Measurements from ENCODE around the gene C1QTNF8. TPM values are rescaled to one million over a fixed set of nuclear protein-coding genes. Genes with fewer than 3 reads are reported as not detected.

Gene C1QTNF8
- total RNA-seq, 1 experiment from 2014 or later: 0.27 TPM

DNA sequence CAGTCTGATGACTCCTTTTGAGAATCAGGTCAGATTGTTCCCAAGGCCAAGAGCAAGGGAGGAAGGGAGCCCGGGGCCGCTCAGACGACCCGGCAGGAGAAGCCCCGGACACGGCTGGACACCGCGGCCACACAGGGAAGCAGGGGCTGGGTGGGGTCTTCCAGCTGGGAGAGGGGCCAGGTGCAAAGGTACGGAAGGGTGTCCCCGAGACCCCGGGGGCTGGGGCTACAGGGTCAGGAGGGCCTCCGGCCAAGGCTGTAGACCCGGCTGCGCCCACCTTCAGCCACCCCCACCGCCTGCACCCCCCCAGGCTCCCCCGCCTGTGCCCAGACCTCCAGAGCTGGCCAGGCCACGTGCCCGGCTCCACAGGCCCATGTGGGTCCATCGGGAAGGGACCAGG is 21.9 kb upstream of the C1QTNF8 start:
- no peaks in the 10 kb centered on the region for H3K79me2 ChIP-seq (ENCODE audit: insufficient read depth, low read length)
- TF ChIP-seq EZH2 (IDR thresholded peaks at IDR 0.05) (no peak), ATF3 (IDR thresholded peaks at IDR 0.05) (no peak), ZFX (IDR thresholded peaks at IDR 0.05) (no peak), TCF7L2 (IDR thresholded peaks at IDR 0.05; ENCODE audit: borderline replicate concordance, extremely low read depth, insufficient read depth, insufficient read length) (no peak), SRF (IDR thresholded peaks at IDR 0.05; ENCODE audit: low read depth) (no peak), ZBTB33 (IDR thresholded peaks at IDR 0.05; ENCODE audit: extremely low read depth, insufficient replicate concordance, low read length) (no peak), FOSL1 (IDR thresholded peaks at IDR 0.05; ENCODE audit: low read depth) (no peak), POLR2A (IDR thresholded peaks at IDR 0.05; ENCODE audit: borderline replicate concordance, extremely low read depth, insufficient read depth, insufficient read length) (no peak), CBX3 (IDR thresholded peaks at IDR 0.05; ENCODE audit: low read depth) (no peak), SP1 (IDR thresholded peaks at IDR 0.05; ENCODE audit: low read depth) (no peak), SIN3A (IDR thresholded peaks at IDR 0.05; ENCODE audit: low read depth) (no peak), YY1 (IDR thresholded peaks at IDR 0.05; ENCODE audit: extremely low read depth, insufficient replicate concordance, low read depth, low read length) (no peak), EGR1 (IDR thresholded peaks at IDR 0.05; ENCODE audit: low read depth) (no peak)
- TF ChIP-seq, protein P1, sequence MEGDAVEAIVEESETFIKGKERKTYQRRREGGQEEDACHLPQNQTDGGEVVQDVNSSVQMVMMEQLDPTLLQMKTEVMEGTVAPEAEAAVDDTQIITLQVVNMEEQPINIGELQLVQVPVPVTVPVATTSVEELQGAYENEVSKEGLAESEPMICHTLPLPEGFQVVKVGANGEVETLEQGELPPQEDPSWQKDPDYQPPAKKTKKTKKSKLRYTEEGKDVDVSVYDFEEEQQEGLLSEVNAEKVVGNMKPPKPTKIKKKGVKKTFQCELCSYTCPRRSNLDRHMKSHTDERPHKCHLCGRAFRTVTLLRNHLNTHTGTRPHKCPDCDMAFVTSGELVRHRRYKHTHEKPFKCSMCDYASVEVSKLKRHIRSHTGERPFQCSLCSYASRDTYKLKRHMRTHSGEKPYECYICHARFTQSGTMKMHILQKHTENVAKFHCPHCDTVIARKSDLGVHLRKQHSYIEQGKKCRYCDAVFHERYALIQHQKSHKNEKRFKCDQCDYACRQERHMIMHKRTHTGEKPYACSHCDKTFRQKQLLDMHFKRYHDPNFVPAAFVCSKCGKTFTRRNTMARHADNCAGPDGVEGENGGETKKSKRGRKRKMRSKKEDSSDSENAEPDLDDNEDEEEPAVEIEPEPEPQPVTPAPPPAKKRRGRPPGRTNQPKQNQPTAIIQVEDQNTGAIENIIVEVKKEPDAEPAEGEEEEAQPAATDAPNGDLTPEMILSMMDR (IDR thresholded peaks at IDR 0.05 in 2 of 3, conservative IDR thresholded peaks at IDR 0.05 in 1 of 3; ENCODE audit: borderline replicate concordance in 1 of 3, insufficient read depth in 1 of 3, low read depth in 2 of 3, low read length in 2 of 3): no peak
- TF ChIP-seq, protein P2, sequence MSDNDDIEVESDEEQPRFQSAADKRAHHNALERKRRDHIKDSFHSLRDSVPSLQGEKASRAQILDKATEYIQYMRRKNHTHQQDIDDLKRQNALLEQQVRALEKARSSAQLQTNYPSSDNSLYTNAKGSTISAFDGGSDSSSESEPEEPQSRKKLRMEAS (IDR thresholded peaks at IDR 0.05): no peak
- no peaks in the 10 kb centered on the region for H3K9me2 ChIP-seq (ENCODE audit: insufficient read depth)
- no peaks in the 10 kb centered on the region for H3K4me1 ChIP-seq (ENCODE audit: control insufficient read depth in 1 of 2, insufficient read depth in 2 of 2, low read length in 2 of 2)
- H3K4me3 ChIP-seq (replicated peaks in 1 of 2; ENCODE audit: low read depth in 1 of 2, low read length in 2 of 2): no peak overlapping the region
- no peaks in the 10 kb centered on the region for H3K9me3 ChIP-seq (ENCODE audit: control insufficient read depth in 1 of 2, insufficient read depth in 1 of 2, low read depth in 1 of 2, low read length in 2 of 2)
- H3K27me3 ChIP-seq (ENCODE audit: insufficient read depth, low read length): no peaks in the 10 kb centered on the region
- RAD21 ChIA-PET (ENCODE audit: low non-redundant PET in 1 of 2, low total read pairs in 2 of 2, uncharacterized antibody in 2 of 2, unreplicated experiment in 2 of 2): no interaction called here
- CTCF ChIA-PET: no interaction called here
- H3K9ac ChIP-seq (ENCODE audit: low read length): no peak overlapping the region
- POLR2A ChIA-PET: no interaction called here
- no peaks in the 10 kb centered on the region for H3K36me3 ChIP-seq (ENCODE audit: control insufficient read depth in 1 of 2, insufficient read depth in 2 of 2, low read length in 2 of 2)
- H3K4me2 ChIP-seq (ENCODE audit: low read length): no peak overlapping the region
- no peaks in the 10 kb centered on the region for H4K20me1 ChIP-seq (ENCODE audit: insufficient read depth)
- H3K27ac ChIP-seq (ENCODE audit: low read depth, low read length): no peak overlapping the region
- intact Hi-C loops (cut with micrococcal nuclease): no loop called here
- H2AFZ ChIP-seq (ENCODE audit: low read depth, low read length, poor library complexity, severe bottlenecking): no peak overlapping the region
- BruUV-seq (replicated peaks): no TSS peak
- DNase-seq (ENCODE audit: low read depth, low spot score) (no peak), ATAC-seq (no peak)
